EL (cell line): Measurements from ENCODE around the gene ITPK1.
"Not testable (repeated sequence)": the region's sequence is repeated elsewhere in the genome, so short reads cannot be mapped to it uniquely, and the experiment has no call there.

Experiments
- DNase-seq: peaks from one replicate; pipeline ENCODE4 v3.0.0-alpha.2; 2016

The ITPK1 gene

GRCh38 chr14:93115821-93116675, at the start of gene ITPK1:
ITPK1 (minus strand) TSS chr14:93115925; CDS start chr14:93115163, 762 bp downstream.
- DNase-seq: peak; percentile 65

- DNase-seq: no peak
These were observed 47.8 kb upstream of the ITPK1 start for GRCh38 chr14:93163564-93163963.

GRCh38 chr14:93161411-93161940, 45.8 kb upstream of the ITPK1 start:
- no peak for DNase-seq

GRCh38 chr14:93160353-93160801, 44.7 kb upstream of the ITPK1 start:
- peak; percentile 20 for DNase-seq

GRCh38 chr14:93159625-93160352, 44.1 kb upstream of the ITPK1 start:
- not testable (repeated sequence) for DNase-seq

GRCh38 chr14:93158349-93158748, 42.6 kb upstream of the ITPK1 start:
- DNase-seq: not testable (repeated sequence)

- no peak for DNase-seq
These were observed 41.1 kb upstream of the ITPK1 start for GRCh38 chr14:93156693-93157369.

- no peak for DNase-seq
These were observed 39.9 kb upstream of the ITPK1 start for GRCh38 chr14:93155667-93156066.

GRCh38 chr14:93153121-93153520, 37.4 kb upstream of the ITPK1 start:
- DNase-seq: no peak

- DNase-seq: no peak
These were observed 34.8 kb upstream of the ITPK1 start for GRCh38 chr14:93150227-93151208.

GRCh38 chr14:93148979-93149378, 33.3 kb upstream of the ITPK1 start:
- DNase-seq: no peak

GRCh38 chr14:93146119-93146518, 30.4 kb upstream of the ITPK1 start:
- no peak for DNase-seq

- no peak for DNase-seq
These were observed 27.3 kb upstream of the ITPK1 start for GRCh38 chr14:93142854-93143652.

GRCh38 chr14:93137864-93138263, 22.1 kb upstream of the ITPK1 start:
- no peak for DNase-seq

- DNase-seq: not testable (repeated sequence)
These were observed 20.8 kb upstream of the ITPK1 start for GRCh38 chr14:93136508-93136907.

- DNase-seq: no peak
These were observed 20.3 kb upstream of the ITPK1 start for GRCh38 chr14:93136009-93136408.

GRCh38 chr14:93135399-93135798, 19.7 kb upstream of the ITPK1 start:
- no peak for DNase-seq

- peak; percentile 60 for DNase-seq
These were observed 17.7 kb upstream of the ITPK1 start for GRCh38 chr14:93133464-93133863.

GRCh38 chr14:93132472-93133065, 16.8 kb upstream of the ITPK1 start:
- DNase-seq: peak; percentile 43

- DNase-seq: peak; percentile 37
These were observed 15.6 kb upstream of the ITPK1 start for GRCh38 chr14:93131257-93131820.
